Measurements from ENCODE around the gene TLE4. TPM values are rescaled to one million over a fixed set of nuclear protein-coding genes. Genes with fewer than 3 reads are reported as not detected.
"Not testable (repeated sequence)": the region's sequence is repeated elsewhere in the genome, so short reads cannot be mapped to it uniquely, and the experiment has no call there.

TLE4 gene
- total RNA-seq, 2 experiments from 2014 or later: 11.8 to 15.5 TPM

- CTCF ChIA-PET: interaction anchor here (1.0 kb wide), 1 partner anchor 11 kb away, joined by 7 read pairs; no protein-coding TSS in a partner anchor
- Mint-ChIP-seq H3K27me3 (no peaks in the 10 kb centered on the region), H3K4me3 (no peak overlapping the region), H3K27ac (no peak overlapping the region), H3K9me3 (ENCODE audit: low read depth) (peaks cover 16% of the 10 kb centered on the region), H3K36me3 (ENCODE audit: low read depth) (peaks cover 24% of the 10 kb centered on the region), H3K4me1 (peaks cover 22% of the 10 kb centered on the region)
- intact Hi-C loops (cut with DNase I, micrococcal nuclease): no loop called here
- POLR2A ChIA-PET: no interaction called here
- DNase-seq (no peak), ATAC-seq (peak; percentile 23)
These were observed 33.3 kb downstream of the TLE4 start for GRCh38 chr9:79604921-79605562.

- H3K4me3 Mint-ChIP-seq; CTCF ChIA-PET; intact Hi-C loops (cut with DNase I, micrococcal nuclease); ATAC-seq; DNase-seq; H3K27ac Mint-ChIP-seq; H3K27me3 Mint-ChIP-seq: not testable (repeated sequence)
- Mint-ChIP-seq H3K9me3 (ENCODE audit: low read depth) (peaks cover 15% of the 10 kb centered on the region), H3K36me3 (ENCODE audit: low read depth) (peaks cover 18% of the 10 kb centered on the region), H3K4me1 (peaks cover 28% of the 10 kb centered on the region)
- POLR2A ChIA-PET: interaction anchor here (0.6 kb wide), 1 partner anchor 16 kb away, joined by 7 read pairs; no protein-coding TSS in a partner anchor
These were observed 34.8 kb downstream of the TLE4 start for GRCh38 chr9:79606529-79606928.

- peaks cover 39% of the 10 kb centered on the region for H3K4me1 Mint-ChIP-seq
- CTCF ChIA-PET: no interaction called here
- intact Hi-C loops (cut with DNase I, micrococcal nuclease): no loop called here
These were observed 37.8 kb downstream of the TLE4 start for GRCh38 chr9:79609468-79610018.

GRCh38 chr9:79610019-79610631 lies 38.4 kb downstream of the TLE4 start:
- peaks cover 42% of the 10 kb centered on the region for H3K4me1 Mint-ChIP-seq
- intact Hi-C loops (cut with DNase I, micrococcal nuclease): no loop called here
- no peak overlapping the region for H3K4me3 Mint-ChIP-seq
- ATAC-seq: no peak
- POLR2A ChIA-PET: no interaction called here
- no peaks in the 10 kb centered on the region for H3K27me3 Mint-ChIP-seq
- no peak overlapping the region for H3K27ac Mint-ChIP-seq
- CTCF ChIA-PET: no interaction called here
- H3K9me3 Mint-ChIP-seq (ENCODE audit: low read depth): peaks cover 4% of the 10 kb centered on the region
- peaks cover 7% of the 10 kb centered on the region for H3K36me3 Mint-ChIP-seq (ENCODE audit: low read depth)
- no peak for DNase-seq

More at GRCh38 chr9:79609468-79610018, 37.8 kb downstream of the TLE4 start:
- H3K27me3 Mint-ChIP-seq: no peaks in the 10 kb centered on the region
- no peak overlapping the region for H3K27ac Mint-ChIP-seq
- ATAC-seq (no peak), DNase-seq (no peak)
- POLR2A ChIA-PET: no interaction called here
- H3K36me3 Mint-ChIP-seq (ENCODE audit: low read depth): peaks cover 7% of the 10 kb centered on the region
- no peak overlapping the region for H3K4me3 Mint-ChIP-seq
- peaks cover 4% of the 10 kb centered on the region for H3K9me3 Mint-ChIP-seq (ENCODE audit: low read depth)

GRCh38 chr9:79610791-79611614 lies 39.2 kb downstream of the TLE4 start:
- Mint-ChIP-seq H3K27me3 (no peaks in the 10 kb centered on the region), H3K36me3 (ENCODE audit: low read depth) (peaks cover 7% of the 10 kb centered on the region), H3K4me3 (no peak overlapping the region), H3K9me3 (ENCODE audit: low read depth) (peaks cover 4% of the 10 kb centered on the region), H3K4me1 (peaks cover 42% of the 10 kb centered on the region), H3K27ac (peak overlapping the region; percentile 47)
- ATAC-seq (peak; percentile 42), DNase-seq (no peak)
- ChIA-PET POLR2A (no interaction called here), CTCF (no interaction called here)
- intact Hi-C loops (cut with DNase I, micrococcal nuclease): no loop called here

GRCh38 chr9:79613145-79613544 lies 41.4 kb downstream of the TLE4 start:
- no peaks in the 10 kb centered on the region for H3K27me3 Mint-ChIP-seq
- ChIA-PET CTCF (no interaction called here), POLR2A (no interaction called here)
- H3K9me3 Mint-ChIP-seq (ENCODE audit: low read depth): no peaks in the 10 kb centered on the region
- intact Hi-C loops (cut with DNase I, micrococcal nuclease): no loop called here
- no peaks in the 10 kb centered on the region for H3K36me3 Mint-ChIP-seq (ENCODE audit: low read depth)
- ATAC-seq (no peak), DNase-seq (no peak)
- peak overlapping the region; percentile 35 for H3K27ac Mint-ChIP-seq
- peaks cover 45% of the 10 kb centered on the region for H3K4me1 Mint-ChIP-seq
- H3K4me3 Mint-ChIP-seq: no peak overlapping the region

- H3K4me1 Mint-ChIP-seq: peaks cover 49% of the 10 kb centered on the region
- intact Hi-C loops (cut with DNase I, micrococcal nuclease): no loop called here
- no peaks in the 10 kb centered on the region for H3K27me3 Mint-ChIP-seq
- POLR2A ChIA-PET: no interaction called here
- H3K4me3 Mint-ChIP-seq: no peak overlapping the region
- H3K9me3 Mint-ChIP-seq (ENCODE audit: low read depth): no peaks in the 10 kb centered on the region
- no peak overlapping the region for H3K27ac Mint-ChIP-seq
- CTCF ChIA-PET: interaction anchor here (1.2 to 2.0 kb wide), 2 partner anchors 11 to 17 kb away, joined by 3 to 7 read pairs; no protein-coding TSS in a partner anchor
- DNase-seq (no peak), ATAC-seq (no peak)
- no peaks in the 10 kb centered on the region for H3K36me3 Mint-ChIP-seq (ENCODE audit: low read depth)
These were observed 43.3 kb downstream of the TLE4 start for GRCh38 chr9:79615038-79615437.

GRCh38 chr9:79616013-79616412 lies 44.2 kb downstream of the TLE4 start:
- POLR2A ChIA-PET: no interaction called here
- intact Hi-C loops (cut with DNase I, micrococcal nuclease): no loop called here
- ATAC-seq (no peak), DNase-seq (no peak)
- H3K9me3 Mint-ChIP-seq (ENCODE audit: low read depth): no peaks in the 10 kb centered on the region
- CTCF ChIA-PET: interaction anchor here (0.6 to 2.0 kb wide), 2 partner anchors 12 to 36 kb away, joined by 3 to 7 read pairs; no protein-coding TSS in a partner anchor
- no peak overlapping the region for H3K4me3 Mint-ChIP-seq
- no peaks in the 10 kb centered on the region for H3K27me3 Mint-ChIP-seq
- no peaks in the 10 kb centered on the region for H3K36me3 Mint-ChIP-seq (ENCODE audit: low read depth)
- peaks cover 45% of the 10 kb centered on the region for H3K4me1 Mint-ChIP-seq
- no peak overlapping the region for H3K27ac Mint-ChIP-seq

GRCh38 chr9:79616971-79617370 lies 45.2 kb downstream of the TLE4 start:
- ChIA-PET CTCF (interaction anchor here (2.0 kb wide), 1 partner anchor 13 kb away, joined by 7 read pairs; no protein-coding TSS in a partner anchor), POLR2A (interaction anchor here (0.7 kb wide), 1 partner anchor 46 kb away, joined by 4 read pairs; the partner anchor contains the start of gene TLE4)
- no peaks in the 10 kb centered on the region for H3K9me3 Mint-ChIP-seq (ENCODE audit: low read depth)
- H3K4me1 Mint-ChIP-seq: peaks cover 41% of the 10 kb centered on the region
- H3K27me3 Mint-ChIP-seq: no peaks in the 10 kb centered on the region
- no peak for ATAC-seq
- no peak overlapping the region for H3K27ac Mint-ChIP-seq
- no peak for DNase-seq
- intact Hi-C loops (cut with DNase I, micrococcal nuclease): no loop called here
- H3K36me3 Mint-ChIP-seq (ENCODE audit: low read depth): no peaks in the 10 kb centered on the region
- no peak overlapping the region for H3K4me3 Mint-ChIP-seq

GRCh38 chr9:79617395-79617794 lies 45.6 kb downstream of the TLE4 start:
- H3K9me3 Mint-ChIP-seq (ENCODE audit: low read depth): no peaks in the 10 kb centered on the region
- no peak overlapping the region for H3K4me3 Mint-ChIP-seq
- ChIA-PET CTCF (no interaction called here), POLR2A (no interaction called here)
- ATAC-seq (no peak), DNase-seq (no peak)
- no peaks in the 10 kb centered on the region for H3K27me3 Mint-ChIP-seq
- H3K36me3 Mint-ChIP-seq (ENCODE audit: low read depth): no peaks in the 10 kb centered on the region
- peaks cover 40% of the 10 kb centered on the region for H3K4me1 Mint-ChIP-seq
- intact Hi-C loops (cut with DNase I, micrococcal nuclease): no loop called here
- no peak overlapping the region for H3K27ac Mint-ChIP-seq

- ChIA-PET POLR2A (interaction anchor here (0.7 kb wide), 1 partner anchor 32 kb away, joined by 3 read pairs; no protein-coding TSS in a partner anchor), CTCF (no interaction called here)
- H3K4me1 Mint-ChIP-seq: peaks cover 34% of the 10 kb centered on the region
- no peak overlapping the region for H3K27ac Mint-ChIP-seq
- no peaks in the 10 kb centered on the region for H3K27me3 Mint-ChIP-seq
- ATAC-seq (no peak), DNase-seq (no peak)
- H3K4me3 Mint-ChIP-seq: no peak overlapping the region
- intact Hi-C loops (cut with DNase I, micrococcal nuclease): loop anchor here in 1 of 2 experiments (5.0 kb wide), 1 partner anchor 192 kb away; no protein-coding TSS in a partner anchor
- peaks cover 2% of the 10 kb centered on the region for H3K36me3 Mint-ChIP-seq (ENCODE audit: low read depth)
- no peaks in the 10 kb centered on the region for H3K9me3 Mint-ChIP-seq (ENCODE audit: low read depth)
These were observed 48.2 kb downstream of the TLE4 start for GRCh38 chr9:79619930-79620329.

All from activated CD4-positive, alpha-beta T cell treated with anti-CD3 and anti-CD28 coated beads for 36 hours (primary cell).